Inferior parietal cortex (tissue), 1 donor: ENCODE data around the gene RYK.
"Not testable (repeated sequence)": the region's sequence is repeated elsewhere in the genome, so short reads cannot be mapped to it uniquely, and the experiment has no call there.

ENCODE experiments used
- DNase-seq: peaks from one replicate; pipeline ENCODE4 v3.0.0-alpha.2; 2016; ENCODE audit errors: extremely low spot score

RYK gene

GRCh38 chr3:134255404-134255803 lies 4.7 kb upstream of the RYK start:
- DNase-seq: no peak

- no peak for DNase-seq
Observed at GRCh38 chr3:134253475-134254226, 3.0 kb upstream of the RYK start.

GRCh38 chr3:134252766-134253165 lies 2.1 kb upstream of the RYK start:
- no peak for DNase-seq

GRCh38 chr3:134251731-134252391 lies 1.2 kb upstream of the RYK start:
- DNase-seq: no peak

GRCh38 chr3:134249935-134250716 lies 533 bp downstream of the RYK start:
- no peak for DNase-seq

- no peak for DNase-seq
Observed at GRCh38 chr3:134249296-134249841, 1.3 kb downstream of the RYK start.

GRCh38 chr3:134244921-134245320 lies 5.7 kb downstream of the RYK start:
- DNase-seq: no peak

GRCh38 chr3:134242649-134243617 lies 7.7 kb downstream of the RYK start:
- no peak for DNase-seq

- no peak for DNase-seq
Observed at GRCh38 chr3:134239538-134239937, 11.1 kb downstream of the RYK start.

- no peak for DNase-seq
Observed at GRCh38 chr3:134237454-134238145, 13.1 kb downstream of the RYK start.

- DNase-seq: no peak
Observed at GRCh38 chr3:134236505-134237170, 14.0 kb downstream of the RYK start.

- no peak for DNase-seq
Observed at GRCh38 chr3:134235577-134236076, 15.0 kb downstream of the RYK start.

- DNase-seq: no peak
Observed at GRCh38 chr3:134232951-134233350, 17.7 kb downstream of the RYK start.

- DNase-seq: no peak
Observed at GRCh38 chr3:134232151-134232550, 18.5 kb downstream of the RYK start.

GRCh38 chr3:134231131-134231530 lies 19.5 kb downstream of the RYK start:
- DNase-seq: no peak

GRCh38 chr3:134229038-134229437 lies 21.6 kb downstream of the RYK start:
- DNase-seq: no peak

GRCh38 chr3:134228479-134228878 lies 22.2 kb downstream of the RYK start:
- no peak for DNase-seq

GRCh38 chr3:134228035-134228434 lies 22.6 kb downstream of the RYK start:
- DNase-seq: no peak

- DNase-seq: not testable (repeated sequence)
Observed at GRCh38 chr3:134224796-134225156, 25.9 kb downstream of the RYK start.

- DNase-seq: no peak
Observed at GRCh38 chr3:134222835-134223234, 27.8 kb downstream of the RYK start.
